ENCODE measurements around the gene ACAP3. TPM values are rescaled to one million over a fixed set of nuclear protein-coding genes. Genes with fewer than 3 reads are reported as not detected.

The ACAP3 gene
- polyA plus RNA-seq, 2 of the 4 experiments (the other 2 are of a cell fraction): 6.6 to 24.2 TPM

- H3K4me1 ChIP-seq: peaks cover 34% of the 10 kb centered on the region
- 93% methylated on average over 39 of the region's 116 CpGs for WGBS (ENCODE audit: missing lambda C conversion rate)
- no peak for FAIRE-seq
- no peak overlapping the region for H3K4me3 ChIP-seq
- no peak for DNase-seq (ENCODE audit: low read depth in 1 of 2, low spot score in 1 of 2)
- no peak for ATAC-seq
- no peaks in the 10 kb centered on the region for H3K9me3 ChIP-seq
- peak overlapping the region; percentile 85; the same call in 2 of the 3 replicates for H3K4me2 ChIP-seq
- ChIA-PET POLR2A (interaction anchor here (0.8 to 1.0 kb wide), 2 partner anchors 16 to 21 kb away, joined by 3 to 4 read pairs; partner anchors contain the start of gene AURKAIP1), CTCF (interaction anchor here (0.7 to 3.8 kb wide), 3 partner anchors 17 to 150 kb away, joined by 3 to 35 read pairs (median 3); no protein-coding TSS in a partner anchor)
- TF ChIP-seq RCOR1 (IDR thresholded peaks at IDR 0.05; ENCODE audit: low read depth, low read length) (no peak), NPAS2 (CRISPR knock-in tag; IDR thresholded peaks at IDR 0.05; ENCODE audit: borderline replicate concordance) (no peak), SMC3 (IDR thresholded peaks at IDR 0.05) (no peak), KDM1A (IDR thresholded peaks at IDR 0.05; ENCODE audit: low read depth) (no peak), USF2 (IDR thresholded peaks at IDR 0.05) (no peak), KDM5A (IDR thresholded peaks at IDR 0.05) (no peak), CEBPB (IDR thresholded peaks at IDR 0.05) (no peak)
- H3K27ac ChIP-seq: peak overlapping the region in 1 of 2 experiments; percentile 86; a peak in 2 of 6 replicates
Measured at GRCh38 chr1:1354271-1355247, 46.8 kb upstream of the ACAP3 start.

- no peak overlapping the region for H3K4me3 ChIP-seq
- ATAC-seq (peak in 1 of 2 experiments; percentile 37; a peak in 3 of 6 replicates), FAIRE-seq (no peak), DNase-seq (ENCODE audit: low read depth in 1 of 2, low spot score in 1 of 2) (no peak)
- no peaks in the 10 kb centered on the region for H3K9me3 ChIP-seq
- H3K4me1 ChIP-seq: peaks cover 34% of the 10 kb centered on the region
- peak overlapping the region; percentile 33; the same call in 1 of the 3 replicates for H3K4me2 ChIP-seq
- peak overlapping the region in 1 of 2 experiments; percentile 68; a peak in 3 of 6 replicates for H3K27ac ChIP-seq
- WGBS (ENCODE audit: missing lambda C conversion rate): 35% methylated on average over 9 of the region's 28 CpGs
- peak; percentile 41; the same call in 1 of the 2 replicates for TF ChIP-seq PBX3 (IDR thresholded peaks at IDR 0.05)
- no peak for TF ChIP-seq KDM5A (IDR thresholded peaks at IDR 0.05)
- ChIA-PET CTCF (interaction anchor here (0.8 to 3.8 kb wide), 4 partner anchors 16 to 48 kb away, joined by 3 to 35 read pairs (median 6); no protein-coding TSS in a partner anchor), POLR2A (no interaction called here)
Measured at GRCh38 chr1:1353389-1354151, 45.8 kb upstream of the ACAP3 start.

- ChIA-PET CTCF (interaction anchor here (0.8 to 3.8 kb wide), 5 partner anchors 9 to 48 kb away, joined by 3 to 35 read pairs (median 3); no protein-coding TSS in a partner anchor), POLR2A (interaction anchor here (0.6 kb wide), 1 partner anchor 18 kb away, joined by 3 read pairs; no protein-coding TSS in a partner anchor)
- Histone ChIP-seq H3K4me1 (peaks cover 34% of the 10 kb centered on the region), H3K4me3 (no peak overlapping the region), H3K9me3 (no peaks in the 10 kb centered on the region), H3K27ac (peak overlapping the region in 1 of 2 experiments; percentile 68; a peak in 2 of 6 replicates), H3K4me2 (peak overlapping the region; percentile 33; the same call in 1 of the 3 replicates)
- no peak for ATAC-seq
- no peak for FAIRE-seq
- TF ChIP-seq POLR2A (IDR thresholded peaks at IDR 0.05; ENCODE audit: low read length) (0 out of 2 replicates have a peak, but pooled peaks have one; percentile 3), PBX3 (IDR thresholded peaks at IDR 0.05) (0 out of 2 replicates have a peak, but pooled peaks have one; percentile 6), NR3C1 (IDR thresholded peaks at IDR 0.05) (no peak)
- no peak for DNase-seq (ENCODE audit: low read depth in 1 of 2, low spot score in 1 of 2)
- WGBS (ENCODE audit: missing lambda C conversion rate): 100% methylated on average over 1 of the region's 5 CpGs
Measured at GRCh38 chr1:1352786-1353388, 45.2 kb upstream of the ACAP3 start.
